NCI-H1694 treated with DMSO at 0.1 percent for 48 hours (cell line): ENCODE data around the gene PDK3.

ENCODE experiments used
- DNase-seq: peaks from one replicate; lab custom pipeline; 2025; lab: John Stamatoyannopoulos, UW

PDK3 gene

GRCh38 chrX:24464836-24465531 is at the start of gene PDK3:
TSS of gene PDK3 (plus strand) at chrX:24465286. CDS start at chrX:24465456, 170 bp downstream.
- peak; percentile 87 for DNase-seq

- no peak for DNase-seq
Observed at GRCh38 chrX:24415921-24416320, 49.2 kb upstream of the PDK3 start.

- DNase-seq, result no peak
Observed at GRCh38 chrX:24423960-24424359, 41.1 kb upstream of the PDK3 start.

GRCh38 chrX:24424948-24425347 is 40.1 kb upstream of the PDK3 start:
- no peak for DNase-seq

- no peak for DNase-seq
Observed at GRCh38 chrX:24425806-24426205, 39.3 kb upstream of the PDK3 start.

GRCh38 chrX:24426340-24426913 is 38.7 kb upstream of the PDK3 start:
- no peak for DNase-seq

GRCh38 chrX:24426921-24427746 is 38.0 kb upstream of the PDK3 start:
- no peak for DNase-seq

- DNase-seq, result no peak
Observed at GRCh38 chrX:24427747-24428019, 37.4 kb upstream of the PDK3 start.

GRCh38 chrX:24428516-24428915 is 36.6 kb upstream of the PDK3 start:
- DNase-seq, result no peak

GRCh38 chrX:24435060-24435459 is 30.0 kb upstream of the PDK3 start:
- no peak for DNase-seq

GRCh38 chrX:24443918-24444317 is 21.2 kb upstream of the PDK3 start:
- no peak for DNase-seq

- no peak for DNase-seq
Observed at GRCh38 chrX:24444645-24445044, 20.4 kb upstream of the PDK3 start.

GRCh38 chrX:24448762-24449250 is 16.3 kb upstream of the PDK3 start:
- no peak for DNase-seq

GRCh38 chrX:24463077-24463476 is 2.0 kb upstream of the PDK3 start:
- DNase-seq, result no peak

GRCh38 chrX:24464498-24464835 is 619 bp upstream of the PDK3 start:
- DNase-seq, result no peak

GRCh38 chrX:24465532-24465865 is 413 bp downstream of the PDK3 start:
- DNase-seq, result no peak

GRCh38 chrX:24466025-24466424 is 939 bp downstream of the PDK3 start:
- no peak for DNase-seq

GRCh38 chrX:24468245-24468644 is 3.2 kb downstream of the PDK3 start:
- no peak for DNase-seq

GRCh38 chrX:24471808-24472207 is 6.7 kb downstream of the PDK3 start:
- DNase-seq, result no peak

- DNase-seq, result no peak
Observed at GRCh38 chrX:24475480-24475879, 10.4 kb downstream of the PDK3 start.

- no peak for DNase-seq
Observed at GRCh38 chrX:24478509-24478908, 13.4 kb downstream of the PDK3 start.

GRCh38 chrX:24479924-24480323 is 14.8 kb downstream of the PDK3 start:
- DNase-seq, result no peak

- DNase-seq, result no peak
Observed at GRCh38 chrX:24480400-24480865, 15.3 kb downstream of the PDK3 start.
